Inflammatory macrophage treated with lipopolysaccharide for 1 hour (primary cell): ENCODE results near the gene CHCHD1.
"Not testable (repeated sequence)": the region's sequence is repeated elsewhere in the genome, so short reads cannot be mapped to it uniquely, and the experiment has no call there.

Experiments
- DNase-seq, 2 donors: peaks; one replicate each; pipeline ENCODE4 v3.0.0-alpha.2; 2020 to 2022

CHCHD1 gene

DNA sequence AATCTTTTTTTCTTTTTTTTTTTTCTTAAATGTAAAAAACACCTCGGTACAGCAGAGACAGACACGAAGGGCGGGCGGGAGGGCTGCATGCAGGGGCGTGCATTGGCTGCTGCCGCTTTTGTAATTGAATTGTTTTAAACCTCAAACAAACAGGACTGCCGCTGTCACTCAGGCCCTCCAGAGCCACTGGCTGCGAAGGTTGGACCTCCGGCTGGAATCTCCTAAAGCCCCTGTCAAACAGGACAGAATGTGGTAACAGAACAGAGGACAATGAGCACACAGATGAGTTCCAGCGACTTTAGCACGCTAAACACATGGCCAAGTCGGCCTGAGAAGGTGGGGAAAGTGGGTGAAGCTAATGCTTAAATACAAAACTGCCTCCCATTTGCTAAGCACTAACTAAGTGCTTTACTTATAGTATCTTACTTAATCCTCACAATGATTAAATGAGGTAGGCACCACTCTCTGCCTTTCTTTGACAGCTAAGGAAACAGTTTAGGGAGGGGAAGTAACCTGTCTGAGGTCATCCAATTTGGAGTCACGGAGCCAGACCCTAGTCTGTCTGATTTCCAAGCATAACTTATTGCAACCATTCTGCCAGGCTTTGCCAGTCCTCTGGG is 32.5 kb downstream of the CHCHD1 start:
- no peak for DNase-seq

- DNase-seq = peak; percentile 7 to 37
Measured at GRCh38 chr10:73814896-73815718, 33.3 kb downstream of the CHCHD1 start.

DNA sequence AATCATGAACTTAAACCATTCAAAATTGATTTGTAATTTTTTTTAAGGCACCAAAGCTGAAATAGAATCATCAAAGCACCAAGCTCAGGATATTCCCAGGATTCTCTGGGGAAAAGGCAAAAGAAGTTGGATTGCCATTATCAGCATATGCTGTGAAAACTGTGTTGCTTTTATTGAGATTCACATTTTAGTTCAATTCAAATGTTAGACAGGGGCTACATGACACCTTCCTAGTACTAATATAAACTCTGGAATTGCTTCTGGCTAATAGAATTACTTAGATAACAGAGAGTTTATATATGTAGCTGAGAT is 33.8 kb downstream of the CHCHD1 start:
- no peak for DNase-seq

DNA sequence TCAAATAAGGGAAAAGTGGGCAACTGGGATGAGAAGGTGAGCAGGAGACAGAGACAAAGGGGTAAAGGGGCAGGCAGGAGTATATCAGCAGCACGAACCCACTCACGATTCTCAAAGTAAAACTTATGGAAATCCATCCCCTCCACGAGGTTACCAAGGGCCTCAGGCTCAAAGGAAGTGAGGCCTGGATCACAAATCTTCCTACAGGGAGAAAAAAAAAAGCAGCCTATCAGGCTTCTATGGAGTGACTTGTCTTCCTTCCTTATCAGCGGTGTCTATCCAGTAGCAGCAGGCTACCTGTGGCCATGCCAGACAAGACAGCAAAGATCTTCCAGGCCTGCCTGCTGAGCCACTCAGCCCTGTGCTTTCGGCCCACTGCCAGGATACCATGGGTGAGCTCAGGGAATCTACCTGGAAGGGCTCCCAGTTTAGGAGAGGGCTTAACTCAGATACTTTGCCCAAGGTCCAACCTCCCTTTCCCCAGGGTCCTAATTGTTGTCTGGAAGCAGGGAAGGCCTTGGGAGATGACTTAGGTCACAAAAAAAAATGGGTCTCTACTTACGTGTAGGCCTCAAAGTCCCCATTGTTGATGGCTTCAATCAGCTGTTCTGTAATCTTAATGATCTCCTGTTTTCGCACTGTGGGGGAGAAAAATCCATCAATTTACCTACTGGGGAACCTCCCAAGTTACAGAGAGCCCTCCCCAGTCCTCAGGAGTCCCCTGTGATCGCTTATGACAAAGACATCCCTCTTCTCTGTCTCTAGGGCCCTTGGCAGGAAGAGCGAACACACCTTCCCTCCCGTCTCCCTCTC is 35.3 kb downstream of the CHCHD1 start:
- no peak for DNase-seq

- no peak for DNase-seq
Measured at GRCh38 chr10:73817826-73818225, 36.0 kb downstream of the CHCHD1 start.

GRCh38 chr10:73818402-73818801 is 36.6 kb downstream of the CHCHD1 start:
- DNase-seq = no peak

- peak; percentile 38 to 59 for DNase-seq
Measured at GRCh38 chr10:73819081-73819480, 37.2 kb downstream of the CHCHD1 start.

DNA sequence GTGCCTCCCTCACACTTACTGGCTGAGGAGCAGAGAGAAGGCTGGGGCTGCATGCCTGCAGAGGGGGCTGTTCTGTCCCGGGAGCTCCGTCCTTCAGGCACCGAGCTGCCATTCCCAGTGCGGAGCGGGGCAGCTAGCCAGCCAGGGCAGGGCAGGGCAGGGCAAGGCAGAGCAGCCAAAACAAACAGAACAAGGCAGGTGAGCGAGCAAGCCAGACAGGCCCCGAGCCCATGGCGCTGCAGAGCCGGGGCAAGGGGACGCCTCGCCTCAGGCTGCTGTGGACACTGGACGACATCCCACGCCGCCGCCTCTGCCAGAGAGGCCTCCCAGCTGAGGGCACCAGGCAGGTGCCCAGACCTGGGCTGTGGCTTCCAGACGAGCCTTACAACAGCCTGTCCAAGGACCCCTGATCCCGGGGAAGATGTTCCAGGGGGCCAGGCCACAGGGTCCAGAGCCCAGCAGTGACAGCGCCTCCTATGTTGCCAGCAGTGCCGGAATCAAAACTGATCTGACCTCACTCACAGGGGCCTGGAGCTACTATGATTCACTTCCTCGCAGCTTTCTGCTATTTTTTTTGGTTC is 37.8 kb downstream of the CHCHD1 start:
- DNase-seq = no peak

- DNase-seq = no peak
Measured at GRCh38 chr10:73823391-73823790, 41.5 kb downstream of the CHCHD1 start.

GRCh38 chr10:73824146-73824725 is 42.4 kb downstream of the CHCHD1 start:
- no peak for DNase-seq

GRCh38 chr10:73827346-73828089 is 45.7 kb downstream of the CHCHD1 start:
- DNase-seq = no peak

DNA sequence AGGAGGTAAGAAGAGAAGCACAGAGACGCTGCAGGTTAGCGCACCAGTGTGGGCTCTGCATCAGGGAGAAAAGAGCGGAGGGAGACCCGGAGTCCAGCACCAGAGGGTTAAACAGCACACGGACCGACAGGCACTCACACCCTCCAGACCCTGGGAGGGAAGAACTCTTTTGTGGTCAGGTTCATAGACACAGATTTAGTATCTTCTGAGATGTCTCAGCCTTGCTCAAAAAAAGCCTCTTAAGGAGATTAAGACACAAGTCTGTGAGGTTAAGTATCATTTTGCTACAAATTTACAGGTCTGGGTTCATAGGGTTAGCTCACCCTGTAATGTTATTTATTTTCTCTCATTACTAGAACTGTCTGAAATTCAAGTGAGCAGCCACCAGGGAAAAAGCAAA is 46.3 kb downstream of the CHCHD1 start:
- no peak for DNase-seq

DNA sequence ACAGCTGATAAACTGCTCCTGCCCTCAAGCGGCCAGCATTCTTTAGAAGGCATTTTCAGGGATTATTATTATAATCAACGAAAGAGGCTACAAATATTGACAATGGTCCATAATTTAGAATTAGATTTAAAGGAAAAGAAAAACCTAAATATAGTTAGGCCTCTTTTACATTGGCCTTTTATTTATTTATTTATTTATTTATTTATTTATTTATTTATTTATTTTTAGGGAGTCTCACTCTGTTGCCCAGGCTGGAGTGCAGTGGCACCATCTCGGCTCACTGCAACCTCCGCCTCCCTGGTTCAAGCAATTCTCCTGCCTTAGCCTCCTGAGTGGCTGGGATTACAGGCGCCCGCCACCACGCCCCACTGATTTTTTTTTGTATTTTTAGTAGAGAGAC is 47.2 kb downstream of the CHCHD1 start:
- DNase-seq = not testable (repeated sequence)
